Activated CD4-positive, alpha-beta T cell treated with anti-CD3 and anti-CD28 coated beads, Interleukin-2, amount 50 U/mL, for 48 hours (primary cell): ENCODE results near the gene ZP2.
"Not testable (repeated sequence)": the region's sequence is repeated elsewhere in the genome, so short reads cannot be mapped to it uniquely, and the experiment has no call there.

Experiments used
- DNase-seq, 2 experiments: peaks; one replicate each; pipeline ENCODE4 v3.0.0-alpha.2; 2020

ZP2 gene

DNA sequence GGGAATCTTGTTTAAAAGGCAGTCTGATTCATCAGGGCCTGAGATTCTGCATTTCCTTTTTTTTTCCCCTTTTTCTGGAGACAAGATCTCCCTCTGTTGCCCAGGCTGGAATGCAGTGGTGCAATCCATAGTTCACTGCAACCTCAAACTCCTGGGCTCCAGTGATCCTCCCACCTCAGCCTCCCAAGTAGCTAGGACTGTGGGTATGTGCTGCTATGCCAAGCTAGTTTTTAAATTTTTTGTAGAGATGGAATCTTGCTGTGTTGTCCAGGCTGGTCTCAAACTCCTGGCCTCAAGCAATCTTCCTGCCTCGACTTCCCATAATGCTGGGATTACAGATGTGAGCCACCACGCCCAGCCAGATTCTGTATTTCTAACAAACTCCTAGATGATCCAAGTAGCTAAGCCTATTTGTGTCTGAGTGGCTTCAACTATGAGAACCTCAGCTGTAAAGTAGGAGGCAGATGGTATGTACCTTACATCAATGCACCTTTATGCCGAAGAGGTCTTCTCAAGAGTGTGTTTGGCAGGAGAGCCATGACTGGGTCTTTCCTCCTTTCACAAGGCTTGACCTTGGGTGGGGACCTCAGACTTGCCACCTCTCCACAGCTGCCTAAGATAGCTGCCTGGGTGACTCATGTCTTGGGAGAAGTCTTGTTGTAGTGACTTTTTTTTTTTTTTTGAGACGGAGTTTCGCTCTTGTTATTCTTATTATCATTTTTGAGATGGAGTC lies 42.0 kb downstream of the ZP2 start:
- DNase-seq = no peak

DNA sequence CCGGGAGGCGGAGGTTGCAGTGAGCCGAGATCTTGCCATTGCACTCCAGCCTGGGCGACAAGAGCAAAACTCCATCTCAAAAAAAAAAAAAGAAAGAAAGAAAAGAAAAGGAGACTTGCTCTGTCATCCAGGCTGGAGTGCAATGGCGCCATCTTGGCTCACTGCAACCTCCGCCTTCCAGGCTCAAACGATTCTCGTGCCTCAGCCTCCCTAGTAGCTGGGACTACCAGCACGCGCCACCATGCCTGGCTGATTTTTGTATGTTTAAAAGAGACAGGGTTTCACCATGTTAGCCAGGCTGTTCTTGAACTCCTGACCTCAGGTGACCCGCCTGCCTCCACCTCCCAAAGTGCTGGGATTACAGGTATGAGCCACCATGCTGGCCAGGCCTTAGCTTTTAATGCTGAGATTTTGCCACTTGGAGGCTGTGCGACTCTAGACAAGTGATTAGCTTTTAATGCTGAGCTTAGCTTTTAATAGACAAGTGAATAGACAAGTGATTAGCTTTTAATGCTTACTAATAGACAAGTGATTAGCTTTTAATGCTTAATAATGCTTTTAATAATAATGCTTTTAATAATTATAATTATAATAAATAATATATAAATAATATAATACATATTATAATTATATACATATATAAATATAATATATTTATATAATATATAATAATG lies 43.3 kb downstream of the ZP2 start:
- DNase-seq = no peak

DNA sequence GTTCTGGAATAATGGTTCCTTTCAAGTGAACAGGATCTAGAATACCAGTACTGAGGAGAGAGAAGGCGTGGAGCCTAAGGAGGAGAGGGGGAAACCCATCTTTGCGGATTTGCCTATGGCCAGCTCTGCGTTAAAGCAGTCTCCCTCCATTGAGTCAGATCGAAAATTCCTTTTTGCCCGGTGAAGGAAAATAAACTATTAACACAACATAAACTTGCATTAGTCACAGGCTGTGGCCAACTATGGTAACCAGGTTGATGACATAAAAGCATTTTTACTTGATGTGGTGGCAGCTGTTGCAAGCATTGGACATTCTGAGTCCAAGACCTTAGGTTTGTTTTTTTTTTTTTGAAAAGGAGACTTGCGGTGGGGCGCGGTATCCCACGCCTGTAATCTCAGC lies 44.0 kb downstream of the ZP2 start:
- DNase-seq = no peak

DNA sequence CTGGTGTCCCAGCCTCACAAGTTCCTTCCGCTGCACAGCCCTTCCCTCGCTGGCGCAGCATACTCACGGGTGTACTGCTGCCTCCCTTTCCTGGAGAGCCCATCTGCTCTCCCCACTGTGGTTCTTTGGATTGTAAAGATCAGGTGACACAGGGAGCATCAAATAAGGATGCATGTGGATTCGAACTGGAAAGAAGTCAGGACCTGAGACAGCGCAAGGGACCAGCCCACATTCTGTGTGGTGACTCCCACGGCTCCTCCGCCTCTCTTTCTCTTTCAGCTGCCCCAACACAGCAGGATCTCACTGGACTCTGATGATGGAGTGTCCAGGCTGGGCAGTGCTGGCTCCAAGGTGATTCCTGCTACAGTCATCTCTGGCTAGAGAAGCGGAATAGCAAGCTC lies 44.8 kb downstream of the ZP2 start:
- DNase-seq = no peak

DNA sequence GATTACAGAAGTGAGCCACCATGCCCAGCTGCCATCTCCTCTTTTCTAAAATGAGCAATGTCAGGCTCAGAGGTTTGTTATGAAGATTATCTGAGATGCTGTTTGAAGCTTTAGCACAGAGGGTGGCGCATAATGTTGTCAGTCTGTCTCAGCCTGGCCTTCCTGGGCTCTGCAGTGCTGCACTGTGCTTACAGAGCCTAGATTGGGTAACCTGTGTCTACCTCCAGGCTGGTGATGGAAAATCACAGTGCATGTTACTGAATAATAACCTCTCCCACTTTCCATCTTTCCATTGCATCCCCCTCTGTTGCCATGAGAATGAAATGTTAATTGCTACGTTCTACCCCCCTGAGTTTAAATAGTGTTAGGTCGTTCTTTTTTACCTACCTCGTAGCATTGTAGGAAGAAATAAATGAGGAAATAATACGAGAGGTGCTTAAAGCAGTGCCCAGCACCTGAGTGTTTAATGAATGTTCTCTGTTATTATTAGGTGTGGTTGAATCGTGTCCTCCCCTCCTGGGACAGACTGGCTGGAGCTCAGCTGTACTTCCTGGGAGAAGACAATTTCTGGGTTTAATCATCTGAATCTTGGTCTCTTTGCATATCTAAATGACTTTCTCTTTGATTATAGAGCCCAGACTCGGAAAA lies 46.7 kb downstream of the ZP2 start:
- DNase-seq = no peak

DNA sequence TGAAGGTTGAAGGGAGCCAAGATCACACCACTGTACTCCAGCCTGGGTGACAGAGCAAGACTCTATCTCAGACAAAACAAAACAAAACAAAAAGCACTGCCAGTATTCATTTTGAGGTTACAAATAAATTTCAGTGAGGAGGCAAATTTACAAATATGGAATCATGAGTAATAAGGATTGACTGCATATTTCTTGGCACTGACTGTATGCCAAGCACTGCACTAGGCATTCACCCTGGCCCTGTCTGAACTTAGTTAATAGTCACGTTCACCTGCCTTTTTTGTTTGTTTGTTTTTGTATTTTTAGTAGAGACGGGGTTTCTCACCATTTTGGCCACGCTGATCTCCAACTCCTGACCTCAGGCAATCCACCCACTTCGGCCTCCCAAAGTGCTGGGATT lies 47.8 kb downstream of the ZP2 start:
- no peak for DNase-seq

DNA sequence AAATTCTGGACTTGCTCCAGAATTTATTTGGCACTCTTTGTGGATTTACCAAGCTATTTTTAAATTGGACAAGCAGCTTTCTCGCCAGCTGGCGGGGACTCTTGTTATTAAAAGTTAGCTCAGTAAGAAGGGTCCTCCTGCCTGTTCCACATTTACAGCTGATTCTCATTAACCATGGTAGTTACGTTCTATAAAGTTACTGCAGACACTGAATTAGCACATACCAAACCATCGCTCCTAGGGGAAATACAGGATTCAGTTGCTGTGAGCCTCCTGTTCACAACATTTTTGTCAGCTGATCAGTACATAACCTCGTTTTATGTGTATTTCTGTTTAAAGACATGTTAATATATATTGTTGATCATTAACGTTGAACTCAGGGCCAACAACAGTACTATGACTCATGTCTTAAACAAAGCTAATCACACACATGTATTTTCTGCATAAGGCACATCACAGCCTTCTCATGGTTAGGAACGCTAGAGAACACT lies 48.7 kb downstream of the ZP2 start:
- DNase-seq = no peak

DNA sequence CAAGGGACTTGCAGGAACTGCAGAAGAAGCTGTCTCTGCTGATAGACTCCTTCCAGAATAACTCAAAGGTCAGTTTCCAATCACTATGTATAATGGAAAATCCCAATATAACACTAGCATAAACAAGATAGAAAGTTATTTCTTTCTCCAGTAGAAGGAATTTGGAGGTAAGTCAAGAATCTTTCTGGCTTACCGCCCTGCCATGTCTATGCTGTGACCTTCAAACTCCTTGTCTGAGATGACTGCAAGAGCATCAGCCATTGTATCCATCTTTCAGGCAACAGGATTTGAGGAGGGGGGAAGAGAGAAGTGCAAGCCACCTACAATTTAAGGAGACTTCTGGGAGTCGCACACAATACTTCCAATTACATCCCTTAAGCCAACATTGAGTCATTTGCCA lies 50.2 kb downstream of the ZP2 start:
- DNase-seq = no peak

DNA sequence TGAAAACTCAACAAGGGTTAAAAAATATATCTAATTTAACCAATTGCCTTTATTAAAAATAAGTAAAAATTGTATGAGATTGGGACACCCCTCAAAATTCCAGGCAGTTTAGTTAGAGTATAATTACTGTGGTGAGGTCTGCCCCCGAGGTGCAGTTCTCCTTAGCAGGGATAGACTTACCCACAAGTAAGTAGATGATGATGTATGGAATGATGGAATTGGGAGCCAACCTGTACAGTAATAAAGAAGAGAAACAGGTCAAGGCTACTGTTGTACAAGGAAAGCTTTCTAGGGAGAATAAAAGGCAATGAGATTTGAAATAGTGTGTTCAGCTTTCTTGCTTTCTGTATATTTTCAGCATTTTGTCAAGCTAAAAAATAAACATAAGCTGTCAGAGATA lies 51.1 kb downstream of the ZP2 start:
- no peak for DNase-seq

DNA sequence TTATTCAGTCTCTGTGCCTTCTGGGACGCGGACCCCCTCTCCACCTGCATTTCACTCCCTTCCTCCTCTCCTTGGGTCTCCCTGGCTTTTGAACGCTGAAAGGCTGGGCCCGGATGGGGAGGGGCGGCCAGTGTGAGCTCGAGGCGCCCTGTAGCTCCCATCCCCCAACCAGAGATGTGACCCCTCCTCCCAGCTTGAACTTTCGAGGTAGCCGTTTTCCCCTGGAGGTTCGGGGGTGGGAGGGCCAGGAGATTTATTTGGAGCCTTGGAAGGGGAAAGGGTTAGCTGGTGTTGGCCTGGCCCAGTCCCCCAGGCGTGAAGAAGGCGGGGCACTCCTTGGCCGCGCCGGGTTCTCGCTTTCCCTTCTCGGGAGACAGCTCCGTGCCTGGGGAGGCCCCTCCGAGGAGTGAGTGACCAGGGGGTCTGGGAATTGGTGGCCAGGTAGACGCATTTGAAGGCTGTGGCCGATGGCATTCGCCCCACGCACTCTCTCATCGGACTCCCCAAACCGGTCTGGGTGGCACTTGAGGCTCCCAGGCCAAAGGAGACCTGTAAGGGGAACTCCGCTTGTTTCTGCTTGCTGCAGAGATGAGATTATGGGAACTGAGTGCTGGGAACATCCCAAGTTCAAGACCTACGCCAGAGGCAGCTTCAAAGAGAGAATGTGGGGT lies 52.0 kb downstream of the ZP2 start:
- peak; percentile 28 for DNase-seq

DNA sequence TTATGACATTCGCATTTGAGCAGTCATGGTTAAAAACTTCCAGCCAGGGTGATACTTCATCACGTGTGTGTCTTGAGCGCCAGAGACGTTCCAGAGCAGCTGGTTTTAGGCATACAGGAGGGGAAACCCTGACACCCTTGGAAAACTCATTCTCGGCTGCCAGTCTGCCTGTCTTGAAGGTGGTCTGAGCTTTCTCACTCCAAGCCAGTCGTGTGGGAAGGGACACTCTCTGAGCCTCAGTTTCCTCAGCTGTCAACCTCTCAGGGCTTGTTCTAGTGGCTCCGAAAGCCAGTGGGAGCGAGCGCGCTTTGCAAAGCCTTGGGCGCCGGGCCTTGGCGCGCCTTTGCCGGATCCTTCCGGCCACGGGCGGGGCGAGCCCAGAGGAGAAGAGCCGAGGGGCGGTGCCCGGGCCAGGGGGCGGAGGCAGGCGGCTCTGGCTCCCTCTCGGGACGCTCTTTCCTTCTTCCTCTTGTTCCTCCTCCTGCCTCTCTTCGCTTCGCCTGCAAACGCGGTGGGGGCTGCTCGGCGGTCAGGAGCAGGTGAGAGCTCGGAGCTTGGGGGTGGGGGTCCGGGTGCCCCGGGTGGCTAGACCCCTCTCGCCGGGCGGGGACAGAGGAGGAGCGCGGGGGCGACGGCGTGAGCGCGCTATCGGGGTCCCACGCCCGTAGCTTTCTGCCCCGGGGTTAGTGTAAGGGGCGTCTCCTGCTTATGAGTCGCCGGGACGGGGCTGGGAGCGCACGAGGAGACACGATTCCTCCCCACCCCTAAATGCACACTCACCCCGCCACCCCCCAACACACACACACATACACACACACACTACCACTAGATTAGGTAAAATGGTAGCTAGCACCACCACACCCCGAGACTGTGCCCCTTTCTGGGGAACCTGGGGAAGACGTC lies 52.9 kb downstream of the ZP2 start, which contains the start of gene LDAF1:
Gene LDAF1, plus strand, starts transcription at position 467 of the 903 bp plus-strand sequence. CDS start 2,509 bp downstream, outside the sequence.
- peak; percentile 84 to 86 for DNase-seq

DNA sequence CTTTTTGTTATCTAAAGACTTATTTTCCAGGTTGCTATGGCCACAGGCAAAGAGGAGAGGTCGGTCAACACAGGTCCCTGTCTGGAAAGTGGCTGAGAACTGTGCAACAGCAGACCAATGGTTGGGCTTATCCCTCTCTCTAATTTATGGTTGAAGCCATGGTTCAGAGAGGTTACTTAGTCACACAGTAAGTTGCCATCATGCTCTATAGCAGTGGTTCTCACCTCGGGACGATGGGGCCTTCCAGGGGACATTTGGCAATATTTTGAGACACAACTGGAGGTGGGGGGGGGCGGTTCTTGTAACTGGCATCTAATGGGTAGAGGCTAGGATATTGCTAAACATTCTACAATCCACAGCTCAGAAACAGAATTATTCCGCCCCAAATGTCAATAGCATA lies 53.7 kb downstream of the ZP2 start:
- DNase-seq = no peak

DNA sequence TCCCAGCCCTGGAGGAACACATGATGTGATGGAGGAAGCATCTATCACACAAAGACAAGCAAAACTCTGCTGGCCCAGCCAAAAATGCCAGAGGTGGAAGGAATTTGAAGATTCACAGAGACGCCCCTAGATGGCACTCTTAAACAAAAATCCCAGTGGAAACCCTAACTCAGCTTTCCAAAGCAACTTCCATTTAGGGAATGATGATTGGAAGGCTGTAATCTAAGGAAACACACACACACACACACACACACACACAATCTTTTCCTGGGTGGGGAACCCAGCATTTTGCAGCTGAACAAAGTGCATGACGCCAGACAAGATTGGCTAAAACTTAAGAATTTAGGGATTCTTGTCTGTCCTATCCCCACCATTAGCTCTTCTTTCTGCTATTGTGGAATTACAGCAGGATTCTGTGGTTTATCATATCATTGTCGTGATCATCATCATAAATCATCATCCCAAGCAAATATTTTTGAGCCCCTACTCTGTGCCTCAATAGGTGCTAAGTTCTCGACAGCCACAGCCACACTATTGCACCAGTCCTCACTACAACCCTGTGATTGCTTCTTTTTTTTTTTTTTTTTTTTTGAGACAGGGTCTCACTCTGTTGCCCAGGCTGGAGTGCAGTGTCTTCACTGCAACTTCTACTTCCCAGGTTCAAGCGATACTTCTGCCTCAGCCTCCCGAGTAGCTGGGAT lies 54.5 kb downstream of the ZP2 start:
- peak; percentile 7 to 30 for DNase-seq

DNA sequence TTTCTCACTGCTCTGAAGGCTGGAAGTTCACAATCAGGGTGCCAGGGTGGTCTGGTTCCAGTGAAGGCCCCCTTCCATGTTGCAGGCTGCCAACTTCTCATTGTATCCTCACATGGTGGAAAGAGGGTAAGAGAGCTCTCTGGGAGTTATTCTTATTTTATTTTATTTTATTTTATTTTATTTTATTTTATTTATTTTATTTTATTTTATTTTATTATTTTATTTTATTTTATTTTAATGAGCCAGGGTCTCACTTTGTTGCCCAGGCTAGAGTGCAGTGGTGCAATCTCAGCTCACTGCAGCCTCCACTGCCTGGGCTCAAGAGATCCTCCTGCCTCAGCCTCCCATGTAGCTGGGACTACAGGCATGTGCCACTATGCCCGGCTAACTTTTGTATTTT lies 55.4 kb downstream of the ZP2 start:
- DNase-seq = not testable (repeated sequence)

DNA sequence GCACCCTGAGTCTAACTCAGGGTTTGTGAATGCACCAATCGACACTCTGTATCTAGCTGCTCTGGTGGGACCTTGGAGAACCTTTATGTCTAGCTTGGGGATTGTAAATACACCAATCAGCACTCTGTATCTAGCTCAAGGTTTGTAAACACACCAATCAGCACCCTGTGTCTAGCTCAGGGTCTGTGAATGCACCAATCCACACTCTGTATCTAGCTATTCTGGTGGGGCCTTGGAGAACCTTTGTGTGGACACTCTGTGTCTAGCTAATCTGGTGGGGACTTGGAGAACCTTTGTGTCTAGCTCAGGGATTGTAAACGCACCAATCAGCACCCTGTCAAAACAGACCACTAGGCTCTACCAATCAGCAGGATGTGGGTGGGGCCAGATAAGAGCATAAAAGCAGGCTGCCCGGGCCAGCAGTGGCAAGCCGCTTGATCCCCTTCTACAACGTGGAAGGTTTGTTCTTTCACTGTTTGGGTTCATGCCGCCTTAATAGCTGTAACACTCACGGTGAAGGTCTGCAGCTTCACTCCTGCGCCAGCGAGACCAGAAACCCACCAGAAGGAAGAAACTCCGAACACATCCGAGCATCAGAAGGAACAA lies 58.1 kb downstream of the ZP2 start:
- not testable (repeated sequence) for DNase-seq

DNA sequence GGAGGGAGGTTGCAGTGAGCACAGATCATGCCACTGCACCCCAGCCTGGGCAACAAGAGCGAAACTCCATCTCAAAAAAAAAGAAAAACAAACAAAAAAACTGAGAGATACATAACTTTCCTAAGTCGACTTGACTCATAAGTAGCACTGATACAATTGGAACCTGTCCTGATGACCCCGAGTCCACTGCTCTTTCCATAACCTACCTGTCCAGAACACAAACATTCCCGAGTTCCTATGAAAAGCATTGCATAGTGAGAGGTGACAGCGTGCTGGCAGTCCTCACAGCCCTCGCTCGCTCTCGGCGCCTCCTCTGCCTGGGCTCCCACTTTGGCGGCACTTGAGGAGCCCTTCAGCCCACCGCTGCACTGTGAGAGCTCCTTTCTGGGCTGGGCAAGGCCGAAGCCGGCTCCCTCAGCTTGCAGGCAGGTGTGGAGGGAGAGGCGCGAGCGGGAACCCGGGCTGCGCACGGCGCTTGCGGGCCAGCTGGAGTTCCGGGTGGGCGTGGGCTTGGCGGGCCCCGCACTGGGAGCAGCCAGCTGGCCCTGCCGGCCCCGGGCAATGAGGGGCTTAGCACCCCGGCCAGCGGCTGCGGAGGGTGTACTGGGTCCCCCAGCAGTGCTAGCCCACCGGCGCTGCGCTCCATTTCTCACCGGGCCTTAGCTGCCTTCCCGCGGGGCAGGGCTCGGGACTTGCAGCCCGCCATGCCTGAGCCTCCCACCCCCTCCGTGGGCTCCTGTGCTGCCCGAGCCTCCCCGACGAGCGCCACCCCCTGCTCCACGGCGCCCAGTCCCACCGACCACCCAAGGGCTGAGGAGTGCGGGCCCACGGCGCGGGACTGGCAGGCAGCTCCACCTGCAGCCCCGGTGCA lies 59.0 kb downstream of the ZP2 start:
- not testable (repeated sequence) for DNase-seq

DNA sequence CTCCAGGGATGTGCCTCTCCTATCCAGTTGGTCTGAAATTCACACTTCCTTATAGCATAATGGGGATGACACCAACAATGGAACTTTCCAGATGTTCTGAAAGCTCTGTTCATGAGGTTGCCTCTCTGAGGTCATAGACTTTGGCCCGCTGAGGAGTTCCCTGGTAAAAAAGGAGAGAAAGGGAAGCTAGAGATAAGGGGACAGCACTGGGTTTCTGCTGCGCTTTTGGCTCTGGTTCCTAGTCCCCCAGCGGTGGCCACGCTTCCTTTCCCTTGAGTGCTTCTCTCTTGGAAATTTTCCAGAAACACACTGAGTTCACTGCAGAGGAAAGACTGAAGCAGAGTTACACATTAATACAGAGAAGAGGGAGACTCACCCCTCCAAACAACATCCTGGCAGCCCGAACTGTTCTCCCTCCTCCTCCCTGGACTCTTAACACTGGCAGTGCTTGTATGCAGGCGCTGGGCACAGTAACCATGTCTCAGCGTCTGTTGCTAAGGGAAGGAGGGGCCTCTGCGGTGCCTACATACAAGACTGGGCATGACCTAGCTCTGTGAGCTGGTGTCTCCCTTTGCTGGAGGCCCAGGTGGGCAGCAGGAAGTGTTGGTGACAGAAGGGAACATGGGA lies 60.9 kb downstream of the ZP2 start, which contains the start of gene DNAH3:
Gene DNAH3, minus strand, starts transcription at position 472 of the 627 bp plus-strand sequence. CDS start 527 bp downstream, outside the sequence.
- DNase-seq = no peak
